Large intestine (tissue), 3 donors: ENCODE results near the gene ANO1. TPM values are rescaled to one million over a fixed set of nuclear protein-coding genes. Genes with fewer than 3 reads are reported as not detected.

Experiments used
- DNase-seq, 2 donors: peaks; one replicate each; pipeline versions ENCODE4 v3.0.0 to v3.0.0-alpha.2; 2013
- H3K27ac ChIP-seq: one replicate; pipeline ENCODE4 v1.5.1; 2013; ENCODE audit warnings: low read length
- H3K27me3 ChIP-seq: 2 replicates; pipeline ENCODE4 v1.6.1; 2013; ENCODE audit warnings: low read length; ENCODE audit not compliant: control insufficient read depth, insufficient read depth
- H3K36me3 ChIP-seq: 2 replicates; pipeline ENCODE4 v1.6.1; 2013; ENCODE audit warnings: low read length; ENCODE audit not compliant: control insufficient read depth, insufficient read depth
- H3K4me1 ChIP-seq: one replicate; pipeline ENCODE4 v1.6.1; 2013; ENCODE audit warnings: low read length; ENCODE audit not compliant: control insufficient read depth, insufficient read depth
- H3K4me3 ChIP-seq: one replicate; pipeline ENCODE4 v1.5.1; 2013; ENCODE audit warnings: low read length
- H3K9me3 ChIP-seq: one replicate; pipeline ENCODE4 v1.6.1; 2013; ENCODE audit warnings: mild to moderate bottlenecking, low read depth, low read length, moderate library complexity; ENCODE audit not compliant: control insufficient read depth
- WGBS: methylation state at CpG from one replicate; pipeline ENCODE4 v1.1.5; 2013; ENCODE audit warnings: low lambda C conversion rate; ENCODE audit not compliant: insufficient coverage; 5-methylcytosine and 5-hydroxymethylcytosine counted together
- polyA plus RNA-seq: library from polyadenylated mRNA; unstranded; fragments of 120-200 nt; gene quantifications from one replicate; pipeline ENCODE4 v1.2.1, GENCODE V29; 2013

Gene ANO1
- polyA plus RNA-seq, 1 donor = 12.3 TPM

DNA sequence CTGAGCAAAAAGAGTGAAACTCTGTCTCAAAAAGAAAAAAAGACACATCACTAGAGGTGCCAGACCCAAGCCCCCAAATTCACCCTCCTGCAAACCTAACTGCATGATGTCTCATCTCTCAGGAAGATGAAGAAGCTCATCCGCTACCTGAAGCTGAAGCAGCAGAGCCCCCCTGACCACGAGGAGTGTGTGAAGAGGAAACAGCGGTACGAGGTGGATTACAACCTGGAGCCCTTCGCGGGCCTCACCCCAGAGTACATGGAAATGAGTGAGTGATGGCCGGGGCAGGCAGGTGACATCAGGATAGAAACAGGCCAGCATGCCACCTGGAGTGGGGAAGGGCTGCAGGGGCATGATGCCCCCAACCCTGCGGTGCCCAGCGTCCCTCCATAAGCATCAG is 89.0 kb downstream of the ANO1 start:
- Histone ChIP-seq H3K9me3 (no peaks in the 10 kb centered on the region), H3K4me1 (no peaks in the 10 kb centered on the region), H3K36me3 (no peaks in the 10 kb centered on the region), H3K27ac (no peak overlapping the region), H3K4me3 (no peak overlapping the region), H3K27me3 (no peaks in the 10 kb centered on the region)
- no CpG with 5 or more reads among the region's 9 CpGs for WGBS
- DNase-seq = no peak

DNA sequence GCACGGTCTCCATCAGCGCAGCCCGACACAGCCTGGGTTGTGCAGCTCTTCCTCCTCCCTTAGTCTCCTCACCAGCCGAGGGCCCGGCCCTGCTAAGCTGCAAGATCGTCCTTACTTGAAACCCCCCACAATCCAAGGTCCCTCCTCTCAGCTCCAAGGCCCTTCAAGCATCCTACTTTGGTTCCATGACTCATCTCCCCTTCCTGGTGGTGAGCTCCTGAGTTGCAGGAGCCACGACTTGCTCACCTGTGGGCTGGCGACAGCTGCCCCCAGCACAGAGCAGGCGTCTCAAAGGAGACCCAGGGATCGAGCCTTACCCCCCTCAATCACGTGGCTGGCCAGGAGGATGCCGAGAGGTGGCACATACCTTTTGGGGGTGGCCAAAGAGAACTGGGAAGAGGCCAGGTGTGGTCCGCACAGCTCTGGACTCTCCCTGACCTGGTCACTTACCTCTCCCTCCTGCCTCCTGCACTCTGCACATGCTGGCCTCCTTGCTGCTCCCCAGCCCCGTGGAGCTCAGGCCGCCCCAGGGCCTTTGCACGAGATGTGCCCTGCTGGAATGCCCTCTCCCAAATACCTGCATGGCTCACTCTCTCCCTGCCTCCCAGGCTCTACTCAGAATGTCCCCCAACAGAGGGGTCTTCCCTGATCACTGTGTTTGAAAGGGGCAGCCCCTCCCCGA is 89.7 kb downstream of the ANO1 start:
- Histone ChIP-seq H3K4me1 (no peaks in the 10 kb centered on the region), H3K9me3 (no peaks in the 10 kb centered on the region), H3K36me3 (no peaks in the 10 kb centered on the region), H3K27me3 (no peaks in the 10 kb centered on the region), H3K4me3 (no peak overlapping the region), H3K27ac (no peak overlapping the region)
- whole genome bisulfite sequencing = no CpG with 5 or more reads among the region's 17 CpGs
- DNase-seq = no peak

DNA sequence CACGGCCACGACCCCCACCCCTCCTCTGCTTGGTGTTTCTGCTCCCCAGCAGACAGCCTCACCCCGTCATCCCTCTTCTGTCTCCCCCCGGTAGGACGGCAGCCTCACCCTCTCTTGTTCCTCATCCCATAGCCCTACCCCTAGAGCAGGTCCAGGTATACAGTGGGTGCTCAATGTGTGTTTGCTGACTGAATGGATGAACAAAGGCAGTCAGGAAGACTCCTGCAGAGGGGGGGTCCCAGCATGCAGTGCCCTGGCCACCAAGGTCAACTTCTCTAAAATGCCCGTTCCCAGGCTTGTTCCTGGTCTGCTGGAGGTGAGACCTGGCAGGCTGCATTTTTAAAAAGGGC is 90.3 kb downstream of the ANO1 start:
- no peak overlapping the region for H3K4me3 ChIP-seq
- H3K9me3 ChIP-seq = no peaks in the 10 kb centered on the region
- no peaks in the 10 kb centered on the region for H3K36me3 ChIP-seq
- H3K27me3 ChIP-seq = no peaks in the 10 kb centered on the region
- H3K27ac ChIP-seq = no peak overlapping the region
- WGBS = no CpG with 5 or more reads among the region's 6 CpGs
- DNase-seq = no peak
- H3K4me1 ChIP-seq = no peaks in the 10 kb centered on the region

DNA sequence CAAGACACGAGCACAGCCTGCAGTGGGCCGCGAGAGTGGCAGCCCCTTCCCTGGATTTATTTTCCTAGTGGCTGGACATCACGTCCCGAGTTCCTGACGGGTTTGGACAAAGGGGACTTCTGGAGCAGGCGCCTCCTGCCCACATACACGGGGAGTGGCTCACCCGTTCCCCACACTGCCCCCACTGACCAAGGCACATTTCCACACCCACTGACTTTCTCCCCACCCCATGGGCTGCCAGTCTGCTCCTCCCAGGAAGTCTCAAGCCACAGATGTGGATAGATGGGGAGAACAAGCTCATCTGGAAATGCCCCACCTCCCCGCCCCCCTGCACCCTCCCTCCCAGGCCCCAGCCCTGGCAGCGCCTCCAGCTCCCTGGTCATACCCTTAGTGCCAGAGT is 91.0 kb downstream of the ANO1 start:
- WGBS = no CpG with 5 or more reads among the region's 11 CpGs
- no peak overlapping the region for H3K27ac ChIP-seq
- H3K9me3 ChIP-seq = no peaks in the 10 kb centered on the region
- DNase-seq = no peak
- no peak overlapping the region for H3K4me3 ChIP-seq
- no peaks in the 10 kb centered on the region for H3K27me3 ChIP-seq
- no peaks in the 10 kb centered on the region for H3K36me3 ChIP-seq
- H3K4me1 ChIP-seq = no peaks in the 10 kb centered on the region

DNA sequence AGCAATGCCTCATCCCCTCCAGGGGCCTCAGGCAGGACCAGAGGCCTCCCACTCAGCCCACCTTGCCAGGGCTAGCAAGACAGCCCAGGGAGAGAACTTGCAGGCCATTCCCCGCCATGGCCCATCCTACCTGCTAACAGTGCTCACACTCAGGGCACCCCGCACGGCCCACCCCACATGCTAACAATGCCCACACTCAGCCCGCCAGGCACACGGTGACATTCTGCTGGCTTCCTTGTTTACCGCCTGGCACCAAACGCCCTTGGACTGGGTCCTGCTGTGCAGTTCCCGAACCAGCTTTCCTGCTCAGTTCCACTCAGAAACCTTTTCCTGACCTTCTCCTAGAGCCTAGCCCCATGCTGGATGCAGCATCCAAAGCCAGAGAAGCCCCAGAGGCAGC is 91.5 kb downstream of the ANO1 start:
- DNase-seq = no peak
- no peak overlapping the region for H3K4me3 ChIP-seq
- H3K36me3 ChIP-seq = no peaks in the 10 kb centered on the region
- WGBS = no CpG with 5 or more reads among the region's 8 CpGs
- no peaks in the 10 kb centered on the region for H3K27me3 ChIP-seq
- H3K4me1 ChIP-seq = no peaks in the 10 kb centered on the region
- H3K27ac ChIP-seq = no peak overlapping the region
- H3K9me3 ChIP-seq = no peaks in the 10 kb centered on the region

DNA sequence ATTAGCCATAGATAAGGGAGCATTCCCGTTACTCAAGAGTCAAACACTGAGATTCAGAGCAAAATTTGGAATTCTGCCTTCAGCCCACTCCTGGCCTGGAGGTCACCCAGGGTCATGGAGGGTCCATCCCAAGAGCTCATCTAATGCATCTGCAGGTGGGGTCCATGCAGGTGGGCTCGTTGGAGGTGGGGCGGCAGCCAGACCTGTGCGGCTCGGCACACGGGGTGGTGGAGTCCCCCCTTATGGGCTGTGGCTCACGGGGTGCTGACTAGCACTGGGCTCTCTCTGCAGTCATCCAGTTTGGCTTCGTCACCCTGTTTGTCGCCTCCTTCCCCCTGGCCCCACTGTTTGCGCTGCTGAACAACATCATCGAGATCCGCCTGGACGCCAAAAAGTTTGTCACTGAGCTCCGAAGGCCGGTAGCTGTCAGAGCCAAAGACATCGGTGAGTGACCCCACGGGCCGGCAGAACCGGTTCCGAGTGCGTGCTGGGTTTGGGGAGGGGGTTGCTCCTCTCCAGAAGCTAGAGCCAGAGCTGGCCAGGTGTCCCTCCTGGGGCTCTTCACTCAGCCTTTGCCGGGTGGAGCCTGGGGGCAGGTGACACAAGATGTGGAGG is 92.6 kb downstream of the ANO1 start:
- H3K9me3 ChIP-seq = no peaks in the 10 kb centered on the region
- H3K4me3 ChIP-seq = no peak overlapping the region
- no peak for DNase-seq
- no peak overlapping the region for H3K27ac ChIP-seq
- H3K4me1 ChIP-seq = no peaks in the 10 kb centered on the region
- no peaks in the 10 kb centered on the region for H3K27me3 ChIP-seq
- H3K36me3 ChIP-seq = no peaks in the 10 kb centered on the region
- WGBS = no CpG with 5 or more reads among the region's 22 CpGs

DNA sequence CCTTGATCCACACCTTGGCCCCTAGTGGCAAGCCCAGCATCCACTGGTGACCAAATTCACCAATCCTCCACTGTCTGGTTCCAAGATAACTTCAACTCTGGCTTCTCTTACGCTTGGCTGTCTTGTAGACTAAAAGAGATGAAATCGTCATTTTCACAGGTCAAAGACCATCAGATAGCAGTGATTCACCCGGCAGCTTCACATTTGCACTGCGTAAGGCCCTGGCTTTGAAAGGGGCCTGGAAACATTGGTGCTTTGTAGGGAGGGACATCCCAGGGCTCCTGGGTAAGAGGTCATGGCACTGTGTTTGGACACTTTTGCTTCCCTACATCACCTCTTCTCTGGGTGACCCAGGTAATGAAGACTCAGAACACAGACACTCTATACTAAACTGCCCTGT is 94.9 kb downstream of the ANO1 start:
- no CpG with 5 or more reads among the region's 4 CpGs for WGBS
- H3K36me3 ChIP-seq = no peaks in the 10 kb centered on the region
- H3K4me1 ChIP-seq = no peaks in the 10 kb centered on the region
- H3K27ac ChIP-seq = no peak overlapping the region
- no peaks in the 10 kb centered on the region for H3K9me3 ChIP-seq
- H3K4me3 ChIP-seq = no peak overlapping the region
- H3K27me3 ChIP-seq = no peaks in the 10 kb centered on the region
- no peak for DNase-seq

DNA sequence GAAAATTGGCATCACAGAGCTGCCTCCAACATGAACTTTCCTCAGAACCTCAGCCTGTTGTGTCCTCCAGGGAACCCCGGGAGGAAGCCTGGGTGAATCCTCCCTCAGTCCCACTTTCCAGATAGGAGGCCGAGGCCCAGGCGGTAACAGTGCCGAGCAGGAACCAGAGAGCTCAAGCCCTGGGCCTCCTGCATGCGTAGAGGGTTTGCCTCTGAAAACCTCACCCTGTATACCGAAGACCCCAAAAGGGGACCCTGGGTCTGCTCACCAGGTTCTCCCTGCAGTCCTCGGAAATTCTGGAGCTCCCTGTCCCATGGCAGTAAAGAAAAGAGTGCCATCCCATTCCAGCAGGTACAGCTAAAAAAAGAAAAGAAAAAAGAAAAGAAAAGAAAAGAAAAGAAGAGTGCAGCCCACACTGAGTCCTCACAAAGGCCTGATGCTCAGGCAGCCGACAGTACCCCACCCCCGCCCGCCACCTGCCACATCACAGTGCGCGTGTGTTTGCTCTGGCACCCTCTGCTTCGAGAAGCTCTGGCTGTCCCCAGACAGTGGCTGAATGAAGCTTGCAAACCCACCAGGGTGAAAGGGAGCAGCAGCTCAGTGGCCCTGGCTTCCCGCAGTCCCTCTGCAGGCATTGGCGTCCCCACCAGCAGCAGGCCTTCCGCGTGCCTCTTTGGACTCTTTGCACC is 96.6 kb downstream of the ANO1 start:
- H3K4me3 ChIP-seq = no peak overlapping the region
- no peaks in the 10 kb centered on the region for H3K4me1 ChIP-seq
- no peaks in the 10 kb centered on the region for H3K36me3 ChIP-seq
- H3K27me3 ChIP-seq = no peaks in the 10 kb centered on the region
- H3K27ac ChIP-seq = no peak overlapping the region
- no CpG with 5 or more reads among the region's 17 CpGs for WGBS
- no peak for DNase-seq
- no peaks in the 10 kb centered on the region for H3K9me3 ChIP-seq

DNA sequence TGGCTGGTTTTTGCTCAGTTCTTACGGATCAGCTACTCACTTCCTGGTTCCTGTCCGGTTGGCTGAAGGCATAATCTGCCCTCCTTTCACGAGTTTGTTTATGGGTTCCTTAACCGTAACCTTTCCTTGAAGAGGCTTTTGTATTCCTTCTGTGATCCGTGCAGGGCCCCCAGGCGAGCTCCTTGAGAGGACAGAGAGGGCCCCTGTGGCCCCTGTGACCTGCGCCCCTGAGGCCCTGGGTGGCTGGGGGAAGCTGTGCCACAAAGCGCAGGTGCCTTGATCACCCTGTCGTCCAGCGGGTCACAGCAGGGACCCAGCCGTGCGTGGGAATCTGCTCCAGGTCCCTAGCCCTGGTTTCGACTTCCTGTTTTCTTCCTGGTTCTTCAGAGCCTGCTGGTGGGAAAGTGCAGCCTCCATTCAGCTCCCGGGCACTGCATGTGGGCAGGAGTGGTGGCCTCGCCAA is 97.2 kb downstream of the ANO1 start:
- no peak for DNase-seq
- no peaks in the 10 kb centered on the region for H3K36me3 ChIP-seq
- H3K27ac ChIP-seq = no peak overlapping the region
- H3K4me3 ChIP-seq = no peak overlapping the region
- no CpG with 5 or more reads among the region's 15 CpGs for WGBS
- H3K4me1 ChIP-seq = no peaks in the 10 kb centered on the region
- H3K27me3 ChIP-seq = no peaks in the 10 kb centered on the region
- no peaks in the 10 kb centered on the region for H3K9me3 ChIP-seq

DNA sequence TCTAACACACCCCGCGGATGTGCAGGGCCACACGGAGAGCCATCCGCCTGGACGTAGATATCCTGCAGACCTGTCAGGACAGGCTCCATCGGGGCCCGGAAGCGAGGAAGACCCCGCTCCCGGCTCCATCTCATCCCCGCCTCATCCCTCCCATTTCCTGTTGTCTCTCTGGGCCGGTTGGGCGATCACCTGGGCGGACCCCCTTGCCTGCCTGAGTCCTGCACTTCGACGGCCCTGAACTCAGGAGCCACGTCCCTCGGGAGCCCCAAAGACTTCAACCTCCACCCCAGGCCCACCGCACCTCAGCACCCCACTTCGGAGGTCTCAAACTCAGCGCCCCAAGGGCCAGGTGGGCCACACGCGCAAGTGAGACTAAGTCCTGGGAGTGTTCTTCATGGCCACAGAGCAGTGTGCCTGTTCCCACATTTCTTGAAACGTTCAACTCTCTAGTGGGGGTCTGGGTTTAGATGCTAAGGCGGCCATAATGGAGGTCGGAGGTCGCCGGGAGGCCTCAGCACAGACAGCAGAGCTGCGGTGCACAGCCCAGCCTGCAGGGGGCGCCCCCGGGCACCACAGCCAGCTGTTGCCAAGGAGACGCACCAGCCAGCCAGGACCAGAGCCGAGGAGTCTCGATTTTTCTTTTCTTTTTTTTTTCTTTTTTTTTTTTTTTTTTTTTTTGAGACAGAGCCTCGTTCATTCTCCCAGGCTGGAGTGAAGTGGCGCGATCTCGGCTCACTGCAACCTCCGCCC is 99.0 kb downstream of the ANO1 start:
- Histone ChIP-seq H3K36me3 (no peaks in the 10 kb centered on the region), H3K4me3 (no peak overlapping the region), H3K4me1 (no peaks in the 10 kb centered on the region), H3K9me3 (no peaks in the 10 kb centered on the region), H3K27me3 (no peaks in the 10 kb centered on the region), H3K27ac (no peak overlapping the region)
- DNase-seq = no peak
- 72% methylated on average over 3 of the region's 39 CpGs for WGBS
